ENCODE results near the gene RAD18.

Gene RAD18

GRCh38 chr3:8981700-8982099 is 18.4 kb upstream of the RAD18 start:
- ATAC-seq: no peak
- TF ChIP-seq TOX (CRISPR knock-in tag; IDR thresholded peaks at IDR 0.05; ENCODE audit: borderline replicate concordance) (no peak), ARNTL (CRISPR knock-in tag; IDR thresholded peaks at IDR 0.05; ENCODE audit: borderline replicate concordance, low read depth) (no peak), ZNF70 (CRISPR knock-in tag; IDR thresholded peaks at IDR 0.05) (no peak), GLIS3 (CRISPR knock-in tag; IDR thresholded peaks at IDR 0.05) (no peak)
- TF ChIP-seq, protein P1, sequence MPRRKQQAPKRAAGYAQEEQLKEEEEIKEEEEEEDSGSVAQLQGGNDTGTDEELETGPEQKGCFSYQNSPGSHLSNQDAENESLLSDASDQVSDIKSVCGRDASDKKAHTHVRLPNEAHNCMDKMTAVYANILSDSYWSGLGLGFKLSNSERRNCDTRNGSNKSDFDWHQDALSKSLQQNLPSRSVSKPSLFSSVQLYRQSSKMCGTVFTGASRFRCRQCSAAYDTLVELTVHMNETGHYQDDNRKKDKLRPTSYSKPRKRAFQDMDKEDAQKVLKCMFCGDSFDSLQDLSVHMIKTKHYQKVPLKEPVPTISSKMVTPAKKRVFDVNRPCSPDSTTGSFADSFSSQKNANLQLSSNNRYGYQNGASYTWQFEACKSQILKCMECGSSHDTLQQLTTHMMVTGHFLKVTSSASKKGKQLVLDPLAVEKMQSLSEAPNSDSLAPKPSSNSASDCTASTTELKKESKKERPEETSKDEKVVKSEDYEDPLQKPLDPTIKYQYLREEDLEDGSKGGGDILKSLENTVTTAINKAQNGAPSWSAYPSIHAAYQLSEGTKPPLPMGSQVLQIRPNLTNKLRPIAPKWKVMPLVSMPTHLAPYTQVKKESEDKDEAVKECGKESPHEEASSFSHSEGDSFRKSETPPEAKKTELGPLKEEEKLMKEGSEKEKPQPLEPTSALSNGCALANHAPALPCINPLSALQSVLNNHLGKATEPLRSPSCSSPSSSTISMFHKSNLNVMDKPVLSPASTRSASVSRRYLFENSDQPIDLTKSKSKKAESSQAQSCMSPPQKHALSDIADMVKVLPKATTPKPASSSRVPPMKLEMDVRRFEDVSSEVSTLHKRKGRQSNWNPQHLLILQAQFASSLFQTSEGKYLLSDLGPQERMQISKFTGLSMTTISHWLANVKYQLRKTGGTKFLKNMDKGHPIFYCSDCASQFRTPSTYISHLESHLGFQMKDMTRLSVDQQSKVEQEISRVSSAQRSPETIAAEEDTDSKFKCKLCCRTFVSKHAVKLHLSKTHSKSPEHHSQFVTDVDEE (CRISPR knock-in tag; IDR thresholded peaks at IDR 0.05): no peak

DNA sequence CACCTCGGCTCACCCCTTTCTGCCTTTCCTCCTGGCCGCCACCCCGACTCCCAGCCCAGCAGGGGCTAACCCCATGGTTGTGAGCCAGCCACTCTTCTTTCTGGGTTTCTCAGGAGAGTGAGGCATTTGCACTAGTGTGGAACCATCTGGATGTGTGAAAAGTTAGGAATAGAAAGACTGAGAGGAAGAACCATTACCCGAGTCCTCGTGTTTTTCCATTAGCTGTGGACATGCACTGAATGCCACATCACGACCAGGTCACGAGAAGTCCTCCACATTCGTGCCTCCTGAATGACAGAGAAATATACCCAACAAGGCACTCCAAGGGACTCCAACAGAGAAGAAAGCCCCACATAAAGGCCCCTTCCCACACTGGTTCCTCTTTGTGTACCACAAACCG is 18.0 kb upstream of the RAD18 start:
- no peak for ATAC-seq
- TF ChIP-seq, protein P2, sequence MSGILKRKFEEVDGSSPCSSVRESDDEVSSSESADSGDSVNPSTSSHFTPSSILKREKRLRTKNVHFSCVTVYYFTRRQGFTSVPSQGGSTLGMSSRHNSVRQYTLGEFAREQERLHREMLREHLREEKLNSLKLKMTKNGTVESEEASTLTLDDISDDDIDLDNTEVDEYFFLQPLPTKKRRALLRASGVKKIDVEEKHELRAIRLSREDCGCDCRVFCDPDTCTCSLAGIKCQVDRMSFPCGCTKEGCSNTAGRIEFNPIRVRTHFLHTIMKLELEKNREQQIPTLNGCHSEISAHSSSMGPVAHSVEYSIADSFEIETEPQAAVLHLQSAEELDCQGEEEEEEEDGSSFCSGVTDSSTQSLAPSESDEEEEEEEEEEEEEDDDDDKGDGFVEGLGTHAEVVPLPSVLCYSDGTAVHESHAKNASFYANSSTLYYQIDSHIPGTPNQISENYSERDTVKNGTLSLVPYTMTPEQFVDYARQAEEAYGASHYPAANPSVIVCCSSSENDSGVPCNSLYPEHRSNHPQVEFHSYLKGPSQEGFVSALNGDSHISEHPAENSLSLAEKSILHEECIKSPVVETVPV (CRISPR knock-in tag; IDR thresholded peaks at IDR 0.05): no peak

- ATAC-seq: no peak
- TF ChIP-seq, protein P3, sequence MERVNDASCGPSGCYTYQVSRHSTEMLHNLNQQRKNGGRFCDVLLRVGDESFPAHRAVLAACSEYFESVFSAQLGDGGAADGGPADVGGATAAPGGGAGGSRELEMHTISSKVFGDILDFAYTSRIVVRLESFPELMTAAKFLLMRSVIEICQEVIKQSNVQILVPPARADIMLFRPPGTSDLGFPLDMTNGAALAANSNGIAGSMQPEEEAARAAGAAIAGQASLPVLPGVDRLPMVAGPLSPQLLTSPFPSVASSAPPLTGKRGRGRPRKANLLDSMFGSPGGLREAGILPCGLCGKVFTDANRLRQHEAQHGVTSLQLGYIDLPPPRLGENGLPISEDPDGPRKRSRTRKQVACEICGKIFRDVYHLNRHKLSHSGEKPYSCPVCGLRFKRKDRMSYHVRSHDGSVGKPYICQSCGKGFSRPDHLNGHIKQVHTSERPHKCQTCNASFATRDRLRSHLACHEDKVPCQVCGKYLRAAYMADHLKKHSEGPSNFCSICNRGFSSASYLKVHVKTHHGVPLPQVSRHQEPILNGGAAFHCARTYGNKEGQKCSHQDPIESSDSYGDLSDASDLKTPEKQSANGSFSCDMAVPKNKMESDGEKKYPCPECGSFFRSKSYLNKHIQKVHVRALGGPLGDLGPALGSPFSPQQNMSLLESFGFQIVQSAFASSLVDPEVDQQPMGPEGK (CRISPR knock-in tag; IDR thresholded peaks at IDR 0.05; ENCODE audit: borderline replicate concordance): no peak
- TF ChIP-seq GLIS3 (CRISPR knock-in tag; IDR thresholded peaks at IDR 0.05): no peak
- TF ChIP-seq PPARA (CRISPR knock-in tag; IDR thresholded peaks at IDR 0.05; ENCODE audit: borderline replicate concordance): no peak
- no peak for TF ChIP-seq ARNTL (CRISPR knock-in tag; IDR thresholded peaks at IDR 0.05; ENCODE audit: borderline replicate concordance, low read depth)
- TF ChIP-seq ZFP30 (CRISPR knock-in tag; IDR thresholded peaks at IDR 0.05): no peak
- TF ChIP-seq ZNF8 (CRISPR knock-in tag; IDR thresholded peaks at IDR 0.05): no peak
- TF ChIP-seq ZNF565 (CRISPR knock-in tag; conservative IDR thresholded peaks at IDR 0.05; ENCODE audit: low read depth): no peak
- TF ChIP-seq OSR1 (CRISPR knock-in tag; IDR thresholded peaks at IDR 0.05): no peak
- TF ChIP-seq ISL1 (CRISPR knock-in tag; IDR thresholded peaks at IDR 0.05): no peak
- TF ChIP-seq ZNF70 (CRISPR knock-in tag; IDR thresholded peaks at IDR 0.05): no peak
- no peak for TF ChIP-seq POU6F1 (CRISPR knock-in tag; IDR thresholded peaks at IDR 0.05; ENCODE audit: borderline replicate concordance, low read depth)
- TF ChIP-seq, protein P4, sequence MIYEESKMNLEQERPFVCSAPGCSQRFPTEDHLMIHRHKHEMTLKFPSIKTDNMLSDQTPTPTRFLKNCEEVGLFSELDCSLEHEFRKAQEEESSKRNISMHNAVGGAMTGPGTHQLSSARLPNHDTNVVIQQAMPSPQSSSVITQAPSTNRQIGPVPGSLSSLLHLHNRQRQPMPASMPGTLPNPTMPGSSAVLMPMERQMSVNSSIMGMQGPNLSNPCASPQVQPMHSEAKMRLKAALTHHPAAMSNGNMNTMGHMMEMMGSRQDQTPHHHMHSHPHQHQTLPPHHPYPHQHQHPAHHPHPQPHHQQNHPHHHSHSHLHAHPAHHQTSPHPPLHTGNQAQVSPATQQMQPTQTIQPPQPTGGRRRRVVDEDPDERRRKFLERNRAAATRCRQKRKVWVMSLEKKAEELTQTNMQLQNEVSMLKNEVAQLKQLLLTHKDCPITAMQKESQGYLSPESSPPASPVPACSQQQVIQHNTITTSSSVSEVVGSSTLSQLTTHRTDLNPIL (CRISPR knock-in tag; IDR thresholded peaks at IDR 0.05; ENCODE audit: low read depth): no peak
- no peak for TF ChIP-seq BACH2 (CRISPR knock-in tag; IDR thresholded peaks at IDR 0.05; ENCODE audit: borderline replicate concordance)
- no peak for TF ChIP-seq CSDC2 (CRISPR knock-in tag; IDR thresholded peaks at IDR 0.05)
- TF ChIP-seq, protein P1 (CRISPR knock-in tag; IDR thresholded peaks at IDR 0.05): no peak
- no peak for TF ChIP-seq ZC3H10 (CRISPR knock-in tag; IDR thresholded peaks at IDR 0.05)
These were observed 17.5 kb upstream of the RAD18 start for GRCh38 chr3:8980756-8981257.

All from SK-N-SH treated with all-trans-retinoic acid at 6 μM for 48 hours (cell line).